Measurements from ENCODE around the gene CACNG8. TPM values are rescaled to one million over a fixed set of nuclear protein-coding genes. Genes with fewer than 3 reads are reported as not detected.

Gene CACNG8
- total and polyA plus RNA-seq, 8 donors: under 0.01 to 0.45 (median 0.01) TPM; not detected in 4

Small RNA genes lying within 50 kb of the gene (small RNA-seq; reads per million reads assigned to genes)
- gene AC012314.20: 0 reads per million in 4 donors

Other genes starting within 250 kb of the CACNG8 start
- under 1 TPM in 1 of 5 donors, not detected in 4; 0.18 TPM for gene NLRP12, start 138.6 kb upstream of the CACNG8 start, total RNA-seq
- gene NLRP12, start 138.6 kb upstream of the CACNG8 start, polyA plus RNA-seq: under 1 TPM in 2 of 3 donors, not detected in 1; 0.05 to 0.06 TPM
- 100 to 1,000 TPM in 2 of 5 donors, 10 to 100 TPM in 3; 20.7 to 195 (median 72.8) TPM for gene MYADM, start 95.1 kb upstream of the CACNG8 start, total RNA-seq
- gene MYADM, start 95.1 kb upstream of the CACNG8 start, polyA plus RNA-seq: 10 to 100 TPM; 24.0 to 28.9 (median 24.5) TPM
- not detected for gene PRKCG, start 80.7 kb upstream of the CACNG8 start, total RNA-seq
- under 1 TPM in 2 of 3 donors, not detected in 1; 0.25 to 0.30 TPM for gene PRKCG, start 80.7 kb upstream of the CACNG8 start, polyA plus RNA-seq
- not detected for gene CACNG7, start 53.7 kb upstream of the CACNG8 start, total RNA-seq
- under 1 TPM in 1 of 3 donors, not detected in 2; 0.05 TPM for gene CACNG7, start 53.7 kb upstream of the CACNG8 start, polyA plus RNA-seq
- under 1 TPM in 1 of 5 donors, not detected in 4; 0.58 TPM for gene CACNG6, start 28.7 kb downstream of the CACNG8 start, total RNA-seq
- gene CACNG6, start 28.7 kb downstream of the CACNG8 start, polyA plus RNA-seq: under 1 TPM in 2 of 3 donors, not detected in 1; 0.13 to 0.46 TPM
- gene VSTM1, start 101.0 kb downstream of the CACNG8 start, total RNA-seq: not detected
- gene VSTM1, start 101.0 kb downstream of the CACNG8 start, polyA plus RNA-seq: not detected
- not detected for gene TARM1, start 118.4 kb downstream of the CACNG8 start, total RNA-seq
- gene TARM1, start 118.4 kb downstream of the CACNG8 start, polyA plus RNA-seq: not detected
- gene OSCAR, start 137.9 kb downstream of the CACNG8 start, total RNA-seq: 1 to 10 TPM in 1 of 5 donors, under 1 TPM in 1, not detected in 3; 0.45 to 2.6 TPM
- under 1 TPM in 2 of 3 donors, not detected in 1; 0.81 to 0.95 TPM for gene OSCAR, start 137.9 kb downstream of the CACNG8 start, polyA plus RNA-seq
- 100 to 1,000 TPM in 1 of 5 donors, 10 to 100 TPM in 1, 1 to 10 TPM in 2, not detected in 1; 7.0 to 401 (median 16.2) TPM for gene NDUFA3, start 139.9 kb downstream of the CACNG8 start, total RNA-seq
- gene NDUFA3, start 139.9 kb downstream of the CACNG8 start, polyA plus RNA-seq: 100 to 1,000 TPM; 253 to 356 (median 281) TPM
- 10 to 100 TPM in 1 of 5 donors, 1 to 10 TPM in 2, under 1 TPM in 1, not detected in 1; 0.45 to 10.9 (median 4.8) TPM for gene TFPT, start 152.7 kb downstream of the CACNG8 start, total RNA-seq
- 10 to 100 TPM; 22.9 to 31.8 (median 23.1) TPM for gene TFPT, start 152.7 kb downstream of the CACNG8 start, polyA plus RNA-seq
- 10 to 100 TPM; 22.8 to 98.2 (median 27.8) TPM for gene PRPF31, start 152.8 kb downstream of the CACNG8 start, total RNA-seq
- 10 to 100 TPM; 46.3 to 53.1 (median 46.3) TPM for gene PRPF31, start 152.8 kb downstream of the CACNG8 start, polyA plus RNA-seq
- gene CNOT3, start 174.8 kb downstream of the CACNG8 start, total RNA-seq: 100 to 1,000 TPM in 1 of 5 donors, 10 to 100 TPM in 4; 11.2 to 100 (median 36.2) TPM
- 10 to 100 TPM; 18.2 to 40.5 (median 22.3) TPM for gene CNOT3, start 174.8 kb downstream of the CACNG8 start, polyA plus RNA-seq
- 10 to 100 TPM in 2 of 5 donors, 1 to 10 TPM in 1, not detected in 2; 4.2 to 35.6 (median 21.0) TPM for gene LENG1, start 196.8 kb downstream of the CACNG8 start, total RNA-seq
- gene LENG1, start 196.8 kb downstream of the CACNG8 start, polyA plus RNA-seq: 10 to 100 TPM in 1 of 3 donors, 1 to 10 TPM in 2; 8.2 to 12.0 (median 8.6) TPM
- gene TMC4, start 210.2 kb downstream of the CACNG8 start, total RNA-seq: 10 to 100 TPM; 28.0 to 99.5 (median 47.1) TPM
- 10 to 100 TPM; 33.4 to 49.8 (median 39.3) TPM for gene TMC4, start 210.2 kb downstream of the CACNG8 start, polyA plus RNA-seq
- gene MBOAT7, start 226.6 kb downstream of the CACNG8 start, total RNA-seq: 1,000 to 10,000 TPM in 1 of 5 donors, 100 to 1,000 TPM in 1, 10 to 100 TPM in 3; 22.0 to 1,215 (median 95.1) TPM
- gene MBOAT7, start 226.6 kb downstream of the CACNG8 start, polyA plus RNA-seq: 10 to 100 TPM; 14.1 to 20.6 (median 19.1) TPM
- gene TSEN34, start 228.4 kb downstream of the CACNG8 start, total RNA-seq: 100 to 1,000 TPM in 1 of 5 donors, 10 to 100 TPM in 4; 25.5 to 147 (median 34.5) TPM
- 10 to 100 TPM; 35.3 to 54.1 (median 45.1) TPM for gene TSEN34, start 228.4 kb downstream of the CACNG8 start, polyA plus RNA-seq
- 1,000 to 10,000 TPM in 4 of 5 donors, 100 to 1,000 TPM in 1; 634 to 2,012 (median 1,471) TPM for gene RPS9, start 237.9 kb downstream of the CACNG8 start, total RNA-seq
- 1,000 to 10,000 TPM; 4,159 to 5,346 (median 4,356) TPM for gene RPS9, start 237.9 kb downstream of the CACNG8 start, polyA plus RNA-seq

Data from stomach (tissue), 8 donors.